H1 (cell line): ENCODE results near the gene RGL1. TPM values are rescaled to one million over a fixed set of nuclear protein-coding genes. Genes with fewer than 3 reads are reported as not detected.

Source experiments
- JUND ChIP-seq: IDR thresholded peaks from 2 replicates; pipeline ENCODE4 v1.6.1; 2011; ENCODE audit warnings: mild to moderate bottlenecking, improper control_type of control experiment, low read length
- KDM1A ChIP-seq: fragments of 200-600, 300-600 bp; sonication (generic); IDR thresholded peaks from 2 replicates; pipeline ENCODE4 v1.7.1; 2016; ENCODE audit warnings: mild to moderate bottlenecking, low read length, borderline replicate concordance
- polyA plus RNA-seq, 7 experiments: library from polyadenylated mRNA; depleted of rRNA in 3 of 7; stranded (reverse) in 5 of 7; unstranded in 2 of 7; fragments of >200 nt in 5 of 7; fragments of 200-250 nt in 2 of 7; gene quantifications; 1 replicate in 5 of 7; 2 replicates in 1 of 7; 4 replicates in 1 of 7; pipeline versions ENCODE4 v1.2.1 to v1.2.3, GENCODE V29; 2011 to 2013; ENCODE audit warnings: missing spikeins in 2 of 7, mixed read lengths in 2 of 7
- total RNA-seq: library from RNA; stranded (reverse); fragmentation: NEBNext Ultra II Directional; extraction: Animal tissue kit (Norgen Biotek cat#: 25700); gene quantifications from 2 replicates; pipeline ENCODE4 v1.2.1, GENCODE V29; 2021

Gene RGL1
- total and polyA plus RNA-seq, 2 of the 8 experiments (the other 6 are each of a cell fraction or from before 2014, with no cell fraction given): 0.98 to 2.4 TPM

DNA sequence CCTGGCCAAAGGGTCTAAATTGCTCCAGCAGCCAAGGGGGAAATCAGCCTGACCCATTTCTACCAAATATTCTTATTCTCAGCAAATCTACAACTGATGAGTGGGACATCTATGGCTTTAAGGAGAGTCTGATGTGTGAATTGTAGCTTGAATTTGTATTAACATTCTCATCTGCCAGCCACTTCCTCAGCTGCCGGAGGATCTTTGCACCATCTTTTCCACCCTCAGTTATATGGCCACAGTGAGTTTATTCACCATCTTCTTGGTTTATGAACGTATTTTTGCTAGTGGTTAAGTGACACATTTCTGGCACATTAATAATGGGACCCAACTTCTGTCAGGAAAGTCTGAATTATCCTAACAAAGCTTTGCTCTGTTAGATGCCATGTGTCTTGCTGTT is 163.0 kb downstream of the RGL1 start (continued):
- TF ChIP-seq JUND: no peak
- TF ChIP-seq KDM1A: no peak
